HCT116 (cell line): Measurements from ENCODE around the gene FBXO24. TPM values are rescaled to one million over a fixed set of nuclear protein-coding genes. Genes with fewer than 3 reads are reported as not detected.
A peak's percentile ranks its signal among the peaks of the same experiment; 100 is the strongest.

ENCODE experiments used
- ATAC-seq: fragments of 200-7000 bp; cut with Tn5 transposase; 2 replicates; pipeline ENCODE4 v1.9.1; 2020; ENCODE audit warnings: mild to moderate bottlenecking, moderate library complexity
- BruUV-seq: library from RNA; stranded (reverse); fragments of 400-500 nt; replicated peaks from 2 replicates; lab custom pipeline; 2021; lab: Mats Ljungman, UMichigan
- CTCF ChIA-PET: fragments of 300-600 bp; sonication (Branson Sonifier 250); formaldehyde crosslinking; loops from one replicate; lab custom pipeline; 2021; ENCODE audit warnings: antibody characterized with exemption; lab: Charles Lee
- POLR2A ChIA-PET: fragments of 300-600, 350-600 bp; sonication (Branson Sonifier 250); formaldehyde crosslinking; loops from one replicate; lab custom pipeline; 2021; ENCODE audit warnings: antibody characterized with exemption; lab: Charles Lee
- RAD21 ChIA-PET, 2 experiments: fragments of 300-600 bp; sonication (Branson Sonifier 250); formaldehyde crosslinking; loops; one replicate each; lab custom pipeline; 2023; ENCODE audit warnings: low total read pairs in 2 of 2; ENCODE audit not compliant: uncharacterized antibody in 2 of 2, unreplicated experiment in 2 of 2, low non-redundant PET in 1 of 2; lab: Charles Lee
- DNase-seq: peaks from one replicate; pipeline ENCODE4 v3.0.0-alpha.2; 2010; ENCODE audit warnings: low read depth, low spot score
- H2AFZ ChIP-seq: fragments of 200-600 bp; shearing (Covaris generic), sonication (generic); 2 replicates; pipeline ENCODE4 v1.6.1; 2017; ENCODE audit warnings: low read depth, mixed run types, mixed read lengths, antibody characterized with exemption, low read length; ENCODE audit not compliant: poor library complexity, severe bottlenecking
- H3K27ac ChIP-seq: 2 replicates; pipeline ENCODE4 v1.5.1; 2012; ENCODE audit warnings: low read depth, low read length
- H3K27me3 ChIP-seq: fragments of 200-600 bp; sonication (generic); 2 replicates; pipeline ENCODE4 v1.6.1; 2016; ENCODE audit warnings: mixed run types, low read length, mixed read lengths; ENCODE audit not compliant: insufficient read depth
- H3K36me3 ChIP-seq, 2 experiments: fragments of 200-500 bp in 1 of 2; fragments of 200-600 bp in 1 of 2; sonication (Bioruptor generic) in 1 of 2; sonication (generic) in 1 of 2; 2 replicates each; pipeline versions ENCODE4 v1.5.1 to v1.6.1; 2014 to 2016; ENCODE audit warnings: low read length in 2 of 2, inconsistent platforms in 1 of 2, mixed read lengths in 1 of 2, mixed run types in 1 of 2; ENCODE audit not compliant: insufficient read depth in 2 of 2, control insufficient read depth in 1 of 2
- H3K4me1 ChIP-seq, 2 experiments: fragments of 200-600 bp in 1 of 2; sonication (generic) in 1 of 2; 2 replicates each; pipeline versions ENCODE4 v1.5.1 to v1.6.1; 2012 to 2017; ENCODE audit warnings: low read length in 2 of 2, inconsistent platforms in 1 of 2, mild to moderate bottlenecking in 1 of 2, mixed read lengths in 1 of 2, mixed run types in 1 of 2, moderate library complexity in 1 of 2; ENCODE audit not compliant: insufficient read depth in 2 of 2, control insufficient read depth in 1 of 2
- H3K4me2 ChIP-seq: fragments of 200-600 bp; sonication (generic); 2 replicates; pipeline ENCODE4 v1.6.1; 2017; ENCODE audit warnings: mixed run types, low read length, mixed read lengths
- H3K4me3 ChIP-seq, 2 experiments: fragments of 200-600 bp in 1 of 2; sonication (generic) in 1 of 2; replicated peaks in 1 of 2; 2 replicates each; pipeline ENCODE4 v1.5.1; 2011 to 2016; ENCODE audit warnings: low read length in 2 of 2, control low read depth in 1 of 2, low read depth in 1 of 2, mild to moderate bottlenecking in 1 of 2, mixed read lengths in 1 of 2, mixed run types in 1 of 2
- H3K79me2 ChIP-seq: fragments of 200-600 bp; sonication (generic); 2 replicates; pipeline ENCODE4 v1.6.1; 2017; ENCODE audit warnings: mild to moderate bottlenecking, mixed run types, low read length, moderate library complexity, mixed read lengths; ENCODE audit not compliant: insufficient read depth
- H3K9ac ChIP-seq: fragments of 200-600 bp; sonication (generic); 2 replicates; pipeline ENCODE4 v1.6.1; 2016; ENCODE audit warnings: low read length, mixed read lengths
- H3K9me2 ChIP-seq: fragments of 200-600 bp; sonication (generic), shearing (Covaris generic); 2 replicates; pipeline ENCODE4 v1.6.1; 2017; ENCODE audit warnings: mixed run types, mild to moderate bottlenecking, moderate library complexity; ENCODE audit not compliant: insufficient read depth
- H3K9me3 ChIP-seq, 2 experiments: fragments of 200-500 bp in 1 of 2; fragments of 200-600 bp in 1 of 2; sonication (Bioruptor generic) in 1 of 2; sonication (generic) in 1 of 2; 2 replicates each; pipeline ENCODE4 v1.6.1; 2014 to 2017; ENCODE audit warnings: low read length in 2 of 2, mixed read lengths in 2 of 2, inconsistent platforms in 1 of 2, low read depth in 1 of 2, mild to moderate bottlenecking in 1 of 2, mixed run types in 1 of 2, moderate library complexity in 1 of 2; ENCODE audit not compliant: control insufficient read depth in 1 of 2, insufficient read depth in 1 of 2
- H4K20me1 ChIP-seq: fragments of 200-600 bp; sonication (generic), shearing (Covaris generic); 2 replicates; pipeline ENCODE4 v1.6.1; 2017; ENCODE audit warnings: mixed run types, mild to moderate bottlenecking, moderate library complexity; ENCODE audit not compliant: insufficient read depth
- CBX3 ChIP-seq: IDR thresholded peaks from 2 replicates; pipeline ENCODE4 v1.6.1; 2012; ENCODE audit warnings: low read depth
- ELF1 ChIP-seq: IDR thresholded peaks from 2 replicates; pipeline ENCODE4 v1.6.1; 2012; ENCODE audit warnings: low read depth, borderline replicate concordance
- EZH2 ChIP-seq: fragments of 200-600 bp; sonication (generic); IDR thresholded peaks from 2 replicates; pipeline ENCODE4 v1.6.1; 2017; ENCODE audit warnings: antibody characterized with exemption, mixed run types
- EZH2phosphoT487 ChIP-seq: fragments of 200-600 bp; IDR thresholded peaks from 2 replicates; pipeline ENCODE4 v1.6.1; 2018; ENCODE audit warnings: antibody characterized with exemption, borderline replicate concordance
- FOSL1 ChIP-seq: IDR thresholded peaks from 2 replicates; pipeline ENCODE4 v1.6.1; 2012; ENCODE audit warnings: low read depth
- MAX ChIP-seq: IDR thresholded peaks from 2 replicates; pipeline ENCODE4 v1.6.1; 2012
- POLR2A ChIP-seq: IDR thresholded peaks from 2 replicates; pipeline ENCODE4 v1.7.0; 2011; ENCODE audit warnings: borderline replicate concordance; ENCODE audit not compliant: insufficient read depth, insufficient read length; ENCODE audit errors: extremely low read depth
- RAD21 ChIP-seq: IDR thresholded peaks from 2 replicates; pipeline ENCODE4 v1.6.1; 2012; ENCODE audit warnings: low read depth, mild to moderate bottlenecking
- REST ChIP-seq: IDR thresholded peaks from 2 replicates; pipeline ENCODE4 v1.6.1; 2012; ENCODE audit warnings: low read depth
- SIN3A ChIP-seq: IDR thresholded peaks from 2 replicates; pipeline ENCODE4 v1.6.1; 2012; ENCODE audit warnings: low read depth
- SP1 ChIP-seq: IDR thresholded peaks from 2 replicates; pipeline ENCODE4 v1.6.1; 2012; ENCODE audit warnings: low read depth
- TCF7L2 ChIP-seq: IDR thresholded peaks from 2 replicates; pipeline ENCODE4 v1.7.0; 2011; ENCODE audit warnings: borderline replicate concordance, inconsistent platforms; ENCODE audit not compliant: insufficient read depth, insufficient read length; ENCODE audit errors: extremely low read depth
- YY1 ChIP-seq: IDR thresholded peaks from 2 replicates; pipeline ENCODE4 v1.6.1; 2011; ENCODE audit warnings: low read length, low read depth, moderate library complexity, mild to moderate bottlenecking; ENCODE audit not compliant: insufficient replicate concordance; ENCODE audit errors: extremely low read depth
- intact Hi-C: fragments of 100-400 bp; cut with micrococcal nuclease; formaldehyde crosslinking; loops from 2 replicates; pipeline ENCODE4 v1.10.0; 2022
- total RNA-seq: library from RNA; stranded (reverse); gene quantifications from one replicate; pipeline ENCODE4 v1.2.1, GENCODE V29; 2021; ENCODE audit not compliant: unreplicated experiment

FBXO24 gene
- total RNA-seq, 1 experiment from 2014 or later: 2.1 TPM

GRCh38 chr7:100614308-100614861 is 28.3 kb downstream of the FBXO24 start:
- ChIA-PET POLR2A (interaction anchor here (3.2 kb wide), 1 partner anchor 29 kb away, joined by 23 read pairs; the partner anchor contains the start of genes FBXO24 and LRCH4), RAD21 (no interaction called here), CTCF (interaction anchor here (1.6 to 2.5 kb wide), 3 partner anchors 15 to 91 kb away, joined by 4 to 12 read pairs (median 6); partner anchors contain the start of gene POP7)
- Histone ChIP-seq H3K9me3 (no peaks in the 10 kb centered on the region), H3K4me1 (peaks cover 3 to 35% of the 10 kb centered on the region in 2 experiments), H3K79me2 (no peaks in the 10 kb centered on the region), H3K4me2 (peak overlapping the region; percentile 97; the same call in 1 of the 2 replicates), H3K27me3 (no peaks in the 10 kb centered on the region), H3K9me2 (no peaks in the 10 kb centered on the region), H3K9ac (no peak overlapping the region), H3K4me3 (no peak overlapping the region), H3K27ac (no peak overlapping the region), H3K36me3 (peaks cover 0 to 2% of the 10 kb centered on the region in 2 experiments; a peak in 1 of 4 replicates), H2AFZ (no peak overlapping the region), H4K20me1 (no peaks in the 10 kb centered on the region)
- TF ChIP-seq FOSL1: no peak
- intact Hi-C loops: no loop called here
- ATAC-seq (no peak), DNase-seq (no peak)
- BruUV-seq: no TSS peak

GRCh38 chr7:100620239-100620638 is 34.1 kb downstream of the FBXO24 start:
- RAD21 ChIA-PET: no interaction called here
- CTCF ChIA-PET: interaction anchor here (1.2 kb wide), 1 partner anchor 9 kb away, joined by 4 read pairs; no protein-coding TSS in a partner anchor

More at GRCh38 chr7:100620239-100620638, 34.1 kb downstream of the FBXO24 start:
- intact Hi-C loops: no loop called here
- Histone ChIP-seq H3K9me3 (no peaks in the 10 kb centered on the region), H3K9me2 (no peaks in the 10 kb centered on the region), H3K27me3 (no peaks in the 10 kb centered on the region), H3K4me3 (no peak overlapping the region), H3K4me1 (peaks cover 0 to 8% of the 10 kb centered on the region in 2 experiments; a peak in 2 of 4 replicates), H3K36me3 (peaks cover 0 to 2% of the 10 kb centered on the region in 2 experiments; a peak in 1 of 4 replicates), H4K20me1 (no peaks in the 10 kb centered on the region), H2AFZ (no peak overlapping the region), H3K9ac (no peak overlapping the region), H3K4me2 (no peak overlapping the region), H3K79me2 (no peaks in the 10 kb centered on the region), H3K27ac (no peak overlapping the region)
- TF ChIP-seq EZH2 (no peak), YY1 (no peak), SP1 (no peak), MAX (no peak), ELF1 (no peak), EZH2phosphoT487 (no peak), POLR2A (no peak), FOSL1 (no peak), REST (no peak), TCF7L2 (no peak), RAD21 (no peak), CBX3 (no peak), SIN3A (no peak)
- POLR2A ChIA-PET: no interaction called here
- no peak for DNase-seq
- no peak for ATAC-seq
- no TSS peak for BruUV-seq
